Measurements from ENCODE around the gene SEC14L1.
"Not testable (repeated sequence)": the region's sequence is repeated elsewhere in the genome, so short reads cannot be mapped to it uniquely, and the experiment has no call there.

The SEC14L1 gene

GRCh38 chr17:77140878-77141767 is at the start of gene SEC14L1:
Gene SEC14L1 (plus strand): TSS chr17:77140969. CDS start chr17:77143597, 2,628 bp downstream.
- peak; percentile 22 for DNase-seq (ENCODE audit: low read depth)

GRCh38 chr17:77092025-77092424 is 48.7 kb upstream of the SEC14L1 start:
- DNase-seq (ENCODE audit: low read depth), result no peak

GRCh38 chr17:77095461-77095860 is 45.3 kb upstream of the SEC14L1 start:
- DNase-seq (ENCODE audit: low read depth), result no peak

- no peak for DNase-seq (ENCODE audit: low read depth)
These were observed 44.1 kb upstream of the SEC14L1 start for GRCh38 chr17:77096570-77097214.

GRCh38 chr17:77097631-77098180 is 43.1 kb upstream of the SEC14L1 start:
- DNase-seq (ENCODE audit: low read depth), result no peak

GRCh38 chr17:77098884-77099545 is 41.8 kb upstream of the SEC14L1 start:
- no peak for DNase-seq (ENCODE audit: low read depth)

GRCh38 chr17:77099997-77100396 is 40.8 kb upstream of the SEC14L1 start:
- no peak for DNase-seq (ENCODE audit: low read depth)

GRCh38 chr17:77101521-77102410 is 39.0 kb upstream of the SEC14L1 start:
- DNase-seq (ENCODE audit: low read depth), result no peak

- not testable (repeated sequence) for DNase-seq (ENCODE audit: low read depth)
These were observed 38.2 kb upstream of the SEC14L1 start for GRCh38 chr17:77102411-77103134.

GRCh38 chr17:77105706-77106105 is 35.1 kb upstream of the SEC14L1 start:
- no peak for DNase-seq (ENCODE audit: low read depth)

GRCh38 chr17:77106874-77107358 is 33.9 kb upstream of the SEC14L1 start:
- DNase-seq (ENCODE audit: low read depth), result no peak

GRCh38 chr17:77107506-77108433 is 33.0 kb upstream of the SEC14L1 start:
- peak; percentile 52 for DNase-seq (ENCODE audit: low read depth)

- no peak for DNase-seq (ENCODE audit: low read depth)
These were observed 31.5 kb upstream of the SEC14L1 start for GRCh38 chr17:77109159-77109759.

GRCh38 chr17:77109764-77110359 is 30.9 kb upstream of the SEC14L1 start:
- DNase-seq (ENCODE audit: low read depth), result no peak

GRCh38 chr17:77111165-77111933 is 29.4 kb upstream of the SEC14L1 start:
- DNase-seq (ENCODE audit: low read depth), result not testable (repeated sequence)

- DNase-seq (ENCODE audit: low read depth), result no peak
These were observed 28.9 kb upstream of the SEC14L1 start for GRCh38 chr17:77111934-77112296.

- no peak for DNase-seq (ENCODE audit: low read depth)
These were observed 25.3 kb upstream of the SEC14L1 start for GRCh38 chr17:77115510-77115909.

GRCh38 chr17:77115947-77116346 is 24.8 kb upstream of the SEC14L1 start:
- no peak for DNase-seq (ENCODE audit: low read depth)

Measured in activated T-cell treated with anti-CD3 and anti-CD28 coated beads for 48 hours (primary cell).